ENCODE results near the gene SRC.

- TF ChIP-seq CTCF (IDR thresholded peaks at IDR 0.05 in 4 of 5, conservative IDR thresholded peaks at IDR 0.05 in 1 of 5) = no peak
- no peak for TF ChIP-seq POLR2A (IDR thresholded peaks at IDR 0.05)
These were observed 67.4 kb downstream of the SRC start for GRCh38 chr20:37413379-37413778.

Data from gastrocnemius medialis (tissue), 4 donors.